GM19395 (cell line): ENCODE data around the gene CD109.
"Not testable (repeated sequence)": the region's sequence is repeated elsewhere in the genome, so short reads cannot be mapped to it uniquely, and the experiment has no call there.

Experiments
- ATAC-seq: cut with Tn5 transposase; IDR thresholded peaks from one replicate; pipeline ENCODE4 v1.9.1; 2021; ENCODE audit warnings: mild to moderate bottlenecking, moderate library complexity; ENCODE audit not compliant: unreplicated experiment

The CD109 gene

DNA sequence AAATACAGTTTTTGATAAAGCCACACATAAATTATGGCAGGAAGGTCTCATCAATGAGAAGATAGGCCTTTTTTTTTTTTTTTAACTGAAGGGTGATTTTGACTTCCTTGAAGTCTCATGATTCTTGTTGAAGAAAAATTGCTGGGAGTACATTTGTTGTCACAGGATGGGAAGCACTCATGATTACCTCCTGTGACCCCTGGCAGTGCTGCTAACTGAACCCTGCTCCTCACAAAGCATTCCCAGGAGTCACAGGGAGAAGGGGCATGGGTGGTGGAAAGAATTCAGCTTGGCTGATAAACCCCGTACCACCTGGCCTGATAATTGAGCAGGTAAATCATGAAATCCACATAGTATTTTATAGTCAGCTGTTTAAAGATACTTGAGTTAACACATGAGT lies 86.9 kb downstream of the CD109 start:
- ATAC-seq, result no peak

DNA sequence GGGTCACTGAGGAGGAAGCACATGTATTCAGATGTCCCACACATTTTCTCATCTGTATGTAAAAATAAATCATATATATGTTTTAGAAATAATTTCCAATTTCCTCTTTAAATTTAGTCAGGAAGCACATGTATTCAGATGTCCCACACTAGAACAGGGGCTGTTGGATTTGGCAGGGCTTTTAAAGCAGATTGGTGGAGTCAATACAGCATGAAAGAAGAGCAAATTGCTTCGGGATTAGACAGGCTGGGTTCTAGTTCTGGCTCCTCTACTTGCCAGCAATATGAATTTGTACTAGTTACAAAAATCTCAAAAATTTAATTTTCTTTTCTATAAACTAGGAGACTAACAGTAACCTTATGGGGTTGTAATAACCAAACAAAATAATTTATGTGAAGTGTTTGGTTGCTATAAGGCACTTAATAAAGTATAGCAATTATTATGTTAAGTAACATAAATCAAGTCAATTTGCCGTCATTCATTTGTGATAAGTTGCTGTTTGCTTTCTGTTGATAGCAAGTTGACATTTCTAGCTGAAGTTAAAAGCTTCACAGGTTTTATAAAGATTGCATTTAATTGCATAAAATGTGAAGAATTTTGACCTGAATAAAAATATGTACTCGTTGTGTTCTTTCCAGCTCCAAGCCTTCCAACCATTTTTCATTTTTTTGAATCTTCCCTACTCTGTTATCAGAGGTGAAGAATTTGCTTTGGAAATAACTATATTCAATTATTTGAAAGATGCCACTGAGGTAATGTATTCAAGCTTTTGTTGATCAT lies 88.9 kb downstream of the CD109 start:
- ATAC-seq, result no peak

DNA sequence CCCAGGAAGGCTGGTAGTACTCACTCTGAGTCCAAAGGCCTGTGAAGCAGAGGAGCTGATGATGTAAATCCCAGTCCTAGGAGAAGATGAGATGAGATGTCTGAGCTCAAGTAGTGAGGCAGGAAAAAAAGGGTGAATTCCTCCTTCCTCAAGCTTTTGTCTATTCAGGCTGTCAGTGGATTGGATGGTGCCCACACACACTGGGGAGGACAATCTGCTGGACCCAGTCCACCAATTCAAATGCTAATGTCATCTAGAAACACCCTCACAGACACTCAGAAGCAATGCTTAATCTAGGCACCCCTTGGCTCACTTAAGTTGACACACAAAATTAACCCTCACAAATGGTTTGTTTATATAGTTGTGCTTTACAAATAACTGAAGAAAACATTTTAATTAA lies 94.6 kb downstream of the CD109 start:
- no peak for ATAC-seq

DNA sequence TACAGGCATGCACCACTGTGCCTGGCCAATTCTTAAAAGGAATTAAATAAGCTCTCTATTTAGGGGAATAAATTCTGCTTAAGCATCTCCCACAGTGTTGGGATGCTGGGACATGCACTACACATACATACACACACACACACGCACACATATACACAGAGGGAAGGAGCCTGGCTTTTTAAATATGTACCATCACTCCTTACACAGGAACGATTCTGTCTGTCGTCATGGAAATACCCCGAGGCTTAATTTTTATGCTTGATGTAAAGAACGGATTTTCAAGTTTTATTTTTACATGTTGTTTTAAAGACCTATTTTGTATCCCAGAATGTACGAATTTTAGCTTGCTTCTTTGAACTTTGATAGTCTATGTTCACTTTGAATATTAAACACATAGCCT lies 95.3 kb downstream of the CD109 start:
- no peak for ATAC-seq

DNA sequence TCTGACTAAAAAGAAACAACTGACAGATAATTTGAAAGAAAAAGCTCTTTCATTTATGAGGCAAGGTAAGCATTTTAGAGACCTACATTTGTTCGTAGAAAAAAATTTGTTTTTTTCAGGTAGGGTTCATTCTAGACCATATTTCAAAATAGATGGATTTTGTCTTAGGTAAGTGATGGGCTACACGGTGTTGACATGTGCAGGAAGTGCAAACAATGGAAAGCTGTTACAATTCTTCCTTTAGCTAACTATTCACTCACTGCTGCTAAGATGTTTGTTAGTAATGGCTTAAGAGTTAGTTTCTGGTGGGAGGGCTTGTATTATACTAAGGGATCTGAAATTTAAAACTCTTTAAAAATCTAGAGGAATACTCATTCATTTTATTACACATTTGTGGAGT lies 96.7 kb downstream of the CD109 start:
- ATAC-seq, result no peak

DNA sequence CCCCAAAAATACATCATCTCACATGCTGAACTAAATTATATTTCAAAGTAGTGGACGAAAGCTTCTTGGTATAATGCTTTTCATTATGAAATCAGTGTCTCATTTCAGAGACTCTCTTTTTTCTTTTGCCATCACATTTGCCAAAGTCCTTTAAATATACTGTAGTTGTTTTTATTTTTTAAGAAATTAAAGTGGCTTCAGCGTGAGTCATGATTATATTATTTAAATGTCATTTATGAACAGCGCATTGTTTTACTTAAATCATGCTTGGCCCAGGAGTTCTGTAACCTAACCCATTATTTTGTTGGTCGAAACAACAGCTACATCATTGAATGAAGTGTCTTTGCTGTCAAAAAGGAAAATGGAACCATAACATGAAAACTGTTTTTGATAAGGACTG lies 100.9 kb downstream of the CD109 start:
- ATAC-seq, result no peak

DNA sequence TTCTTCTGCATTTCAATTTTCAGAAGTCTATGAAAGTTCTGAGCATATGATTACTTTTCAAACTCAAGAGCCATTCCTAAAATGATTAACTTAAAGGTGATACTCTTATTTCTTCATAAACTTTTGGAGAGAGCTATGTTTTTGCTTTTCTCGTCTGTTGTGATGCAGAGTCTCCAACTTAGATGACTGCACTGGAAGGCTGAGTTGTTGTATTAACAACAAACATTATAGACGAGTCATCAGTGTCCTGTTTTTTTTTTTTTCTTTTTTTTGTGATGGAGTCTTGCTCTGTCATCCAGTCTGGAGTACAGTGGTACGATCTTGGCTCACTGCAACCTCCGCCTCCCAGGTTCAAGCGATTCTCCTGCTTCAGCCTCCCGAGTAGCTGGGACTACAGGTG lies 101.9 kb downstream of the CD109 start:
- ATAC-seq, result no peak

DNA sequence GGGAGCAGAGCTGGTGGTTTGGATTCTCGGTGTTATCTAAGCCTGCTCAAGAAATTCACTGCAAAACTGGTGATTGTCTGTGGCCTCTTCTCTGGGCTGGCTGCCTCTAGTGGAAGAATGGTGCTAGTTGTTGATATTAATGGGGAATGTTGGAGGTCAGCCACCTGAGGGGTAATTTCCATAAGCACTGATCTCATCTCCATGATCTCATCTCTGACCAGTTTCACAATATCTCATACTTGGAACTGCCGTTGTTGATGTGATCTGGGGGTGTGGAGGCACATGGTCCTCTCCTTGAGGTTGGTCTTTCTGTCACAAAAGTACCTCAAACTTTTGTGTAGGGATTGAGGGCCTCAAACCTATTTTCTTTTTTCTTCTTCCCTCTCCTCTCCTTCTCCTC lies 102.6 kb downstream of the CD109 start:
- peak; percentile 67 for ATAC-seq

DNA sequence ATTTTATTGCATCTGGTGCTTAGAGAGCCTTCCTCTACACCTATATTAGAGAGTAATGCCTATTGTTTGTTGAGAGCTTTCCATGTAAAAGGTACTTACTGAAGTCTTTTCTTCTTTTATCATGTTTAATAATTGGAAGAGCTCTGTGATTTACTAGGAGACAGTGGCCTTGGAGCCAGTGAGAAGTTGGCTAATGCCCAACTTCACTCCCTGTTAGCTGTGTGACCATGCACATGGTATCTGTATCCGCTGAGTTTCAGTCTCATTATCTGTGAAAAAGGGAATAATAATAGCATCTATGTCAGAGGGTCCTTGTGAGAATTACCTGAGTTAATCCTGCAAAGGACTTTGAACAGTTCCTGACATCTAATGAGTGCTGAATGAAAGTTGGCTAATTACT lies 105.0 kb downstream of the CD109 start:
- no peak for ATAC-seq

DNA sequence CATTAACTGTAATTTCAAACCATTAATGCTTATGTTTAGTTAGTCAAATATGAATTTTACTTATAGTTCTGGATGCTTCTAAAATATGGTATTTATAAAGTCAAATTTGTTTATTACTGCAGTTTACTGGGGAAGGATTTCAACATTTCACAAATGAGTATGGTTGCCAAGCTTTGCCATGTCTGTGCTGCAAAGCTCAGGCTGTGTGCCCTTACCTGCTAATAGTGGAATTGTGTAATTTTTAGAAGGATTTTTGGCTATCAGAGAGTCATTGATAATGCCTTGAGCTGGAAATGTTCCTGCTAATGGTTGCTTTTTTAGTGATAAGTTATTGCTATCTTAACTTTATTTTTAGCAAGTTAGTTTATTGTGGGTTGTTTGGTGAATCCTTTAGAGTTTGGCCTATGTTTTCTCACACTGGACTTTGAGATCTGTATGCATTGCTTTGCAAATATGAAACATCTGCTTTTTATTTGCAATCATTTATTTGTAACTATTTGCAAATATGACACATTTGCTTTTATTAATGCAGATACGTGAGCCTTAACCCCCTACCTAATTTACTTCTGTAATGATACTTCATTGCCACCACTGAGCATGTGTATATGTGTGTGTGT lies 105.8 kb downstream of the CD109 start:
- no peak for ATAC-seq

DNA sequence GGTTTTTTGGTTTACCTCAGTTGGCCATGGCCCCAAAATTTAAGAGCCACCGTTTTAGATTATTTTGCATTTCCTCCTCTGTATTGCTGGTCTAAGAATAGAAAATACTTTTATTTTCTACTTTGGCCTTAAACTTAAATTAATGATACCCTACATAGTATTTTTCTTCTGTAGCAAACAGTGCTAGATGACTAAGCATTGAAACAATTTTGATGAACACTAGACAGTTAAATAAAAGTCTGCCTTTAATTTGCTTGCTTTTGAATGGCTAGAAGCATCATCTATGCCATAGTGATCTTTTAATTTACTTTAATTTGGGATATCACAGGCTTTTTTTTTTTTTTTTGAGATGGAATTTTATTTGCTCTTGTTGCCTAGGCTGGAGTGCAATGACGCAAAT lies 106.4 kb downstream of the CD109 start:
- no peak for ATAC-seq

DNA sequence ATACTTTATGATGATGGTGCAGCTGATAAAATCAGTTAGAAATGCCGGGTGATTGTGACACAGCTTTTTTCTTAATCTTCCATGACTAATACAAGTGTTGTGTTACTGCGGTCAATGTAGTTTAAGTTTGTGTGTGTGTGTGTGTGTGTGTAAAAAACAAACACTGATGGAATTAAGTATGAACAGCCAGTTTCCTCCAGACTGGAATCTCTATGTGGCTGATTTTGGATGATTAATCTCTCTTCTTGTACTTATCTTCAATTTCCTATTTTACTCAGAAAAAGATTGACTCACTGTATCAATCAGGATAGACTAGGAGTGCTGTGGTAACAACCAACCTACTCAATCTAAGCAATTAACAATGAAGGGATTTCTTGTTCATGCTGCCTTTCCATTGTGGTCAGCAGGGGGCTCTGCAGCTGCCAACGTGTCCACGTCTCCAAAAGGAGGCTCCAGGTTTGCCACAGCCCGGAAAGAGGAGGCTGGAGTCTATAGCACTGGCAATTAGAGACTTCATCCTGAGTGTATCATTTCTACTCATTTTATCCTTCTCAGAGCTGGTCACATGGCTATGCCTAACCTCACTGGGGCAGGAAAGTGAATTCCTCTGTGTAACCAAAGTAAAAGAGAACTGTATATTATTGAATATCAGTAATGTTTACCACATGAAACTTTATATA lies 107.7 kb downstream of the CD109 start:
- no peak for ATAC-seq

DNA sequence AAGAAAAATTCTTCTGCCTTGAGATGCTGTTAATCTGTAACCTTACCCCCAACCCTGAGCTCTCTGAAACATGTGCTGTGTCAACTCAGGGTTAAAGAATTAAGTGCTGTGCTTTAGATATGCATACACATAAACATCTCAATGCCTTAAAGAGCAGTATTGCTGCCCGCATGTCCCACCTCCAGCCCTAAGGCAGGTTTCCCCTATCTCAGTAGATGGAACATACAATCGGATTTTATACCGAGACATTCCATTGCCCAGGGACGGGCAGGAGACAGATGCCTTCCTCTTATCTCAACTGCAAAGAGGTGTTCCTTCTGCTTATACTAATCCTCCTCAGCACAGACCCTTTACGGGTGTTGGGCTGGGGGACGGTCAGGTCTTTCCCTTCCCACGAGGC lies 109.2 kb downstream of the CD109 start:
- ATAC-seq, result not testable (repeated sequence)

DNA sequence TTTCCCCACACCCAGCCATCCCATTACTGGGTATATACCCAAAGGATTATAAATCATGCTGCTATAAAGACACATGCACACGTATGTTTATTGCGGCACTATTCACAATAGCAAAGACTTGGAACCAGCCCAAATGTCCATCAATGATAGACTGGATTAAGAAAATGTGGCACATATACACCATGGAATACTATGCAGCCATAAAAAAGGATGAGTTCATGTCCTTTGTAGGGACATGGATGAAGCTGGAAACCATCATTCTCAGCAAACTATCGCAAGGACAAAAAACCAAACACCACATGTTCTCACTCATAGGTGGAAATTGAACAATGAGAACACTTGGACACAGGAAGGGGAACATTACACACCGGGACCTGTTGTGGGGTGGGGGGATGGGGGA lies 110.0 kb downstream of the CD109 start:
- not testable (repeated sequence) for ATAC-seq

DNA sequence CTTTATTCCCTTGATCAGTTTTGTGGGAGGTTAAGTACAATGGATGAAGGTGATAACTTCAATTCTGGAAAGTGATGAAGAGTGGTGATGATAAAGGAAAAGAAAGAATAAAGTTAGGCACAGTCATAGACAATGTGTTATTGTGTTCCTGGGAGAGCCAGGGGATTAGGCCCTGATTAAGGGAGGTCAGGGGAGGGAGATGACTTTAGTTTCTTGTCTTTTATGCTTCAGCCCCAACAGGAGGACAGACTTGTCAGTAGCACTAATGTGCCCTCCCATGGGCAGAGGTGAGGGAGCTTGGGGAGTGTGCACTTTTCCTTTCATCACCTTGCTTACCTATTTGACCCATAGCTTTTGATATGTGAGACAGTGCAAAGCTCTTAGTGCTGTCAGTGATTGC lies 115.7 kb downstream of the CD109 start:
- ATAC-seq, result no peak

DNA sequence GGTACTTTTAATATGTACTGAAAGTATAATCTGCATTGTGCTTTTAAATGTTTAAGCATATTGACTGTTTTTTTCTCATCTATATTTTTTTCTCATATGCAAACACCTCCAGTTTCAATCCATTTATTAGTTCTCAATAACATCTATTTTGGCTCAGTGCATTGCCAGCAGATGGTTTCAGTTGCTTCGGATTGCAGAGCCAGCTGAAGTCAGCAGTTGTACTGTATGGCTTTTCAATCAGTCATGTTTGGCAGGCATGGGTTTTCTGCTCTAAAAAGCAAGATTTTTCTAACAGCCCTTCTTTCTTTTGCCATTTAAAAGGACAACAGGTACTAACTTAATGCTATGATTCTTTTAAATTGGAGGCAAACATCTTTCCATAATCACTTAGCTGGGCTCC lies 121.2 kb downstream of the CD109 start:
- ATAC-seq, result no peak

DNA sequence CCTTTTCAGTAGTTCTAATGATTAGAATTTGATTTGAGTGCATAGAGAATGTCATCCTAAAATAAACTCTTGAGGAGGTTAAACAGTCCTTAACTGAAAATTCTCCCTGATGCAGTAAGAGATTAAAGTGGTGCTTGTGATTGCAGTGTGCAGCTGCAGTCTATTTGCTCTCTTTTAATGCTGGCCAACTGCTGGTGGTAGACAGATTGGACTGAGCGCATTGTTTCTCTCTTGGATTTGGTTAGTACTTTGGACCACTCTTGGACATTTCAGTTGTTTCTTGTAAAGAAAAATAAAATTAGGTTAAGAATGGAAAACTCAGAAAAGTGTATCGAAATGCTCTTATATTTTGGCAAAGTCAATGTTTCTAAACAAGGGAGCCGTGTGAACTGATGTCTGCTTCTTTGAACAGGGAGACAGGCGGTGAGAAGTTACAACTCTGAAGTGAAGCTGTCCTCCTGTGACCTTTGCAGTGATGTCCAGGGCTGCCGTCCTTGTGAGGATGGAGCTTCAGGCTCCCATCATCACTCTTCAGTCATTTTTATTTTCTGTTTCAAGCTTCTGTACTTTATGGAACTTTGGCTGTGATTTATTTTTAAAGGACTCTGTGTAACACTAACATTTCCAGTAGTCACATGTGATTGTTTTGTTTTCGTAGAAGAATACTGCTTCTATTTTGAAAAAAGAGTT lies 127.2 kb downstream of the CD109 start:
- ATAC-seq, result no peak

DNA sequence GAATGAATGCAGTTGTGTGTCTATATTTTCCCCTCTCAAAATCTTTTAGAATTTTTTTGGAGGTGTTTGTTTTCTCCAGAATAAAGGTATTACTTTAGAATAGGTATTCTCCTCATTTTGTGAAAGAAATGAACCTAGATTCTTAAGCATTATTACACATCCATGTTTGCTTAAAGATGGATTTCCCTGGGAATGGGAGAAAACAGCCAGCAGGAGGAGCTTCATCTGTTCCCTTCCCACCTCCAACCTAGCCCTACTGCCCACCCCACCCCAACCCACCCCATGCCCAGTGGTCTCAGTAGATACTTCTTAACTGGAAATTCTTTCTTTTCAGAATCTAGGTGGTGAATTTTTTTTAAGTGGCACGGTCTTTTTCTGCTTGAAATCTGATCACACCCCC lies 127.8 kb downstream of the CD109 start:
- no peak for ATAC-seq

DNA sequence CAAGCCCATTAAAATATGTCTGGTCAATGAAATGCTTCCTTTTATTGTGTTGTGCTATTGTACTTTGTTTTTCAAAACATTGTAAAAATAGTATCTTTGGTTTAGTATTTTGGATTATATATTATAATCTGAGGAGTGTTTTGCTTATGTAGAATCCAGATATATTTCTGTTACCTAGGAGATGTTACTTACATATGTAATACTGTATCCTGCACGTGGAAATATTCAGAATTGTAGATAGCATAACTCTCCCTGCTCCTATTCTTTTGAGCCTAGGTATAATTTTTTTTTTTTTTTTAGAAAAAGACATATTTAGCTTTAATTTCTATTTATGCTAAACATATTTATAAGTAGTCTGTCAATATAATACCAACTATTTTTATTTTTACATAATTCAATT lies 130.6 kb downstream of the CD109 start:
- ATAC-seq, result no peak

DNA sequence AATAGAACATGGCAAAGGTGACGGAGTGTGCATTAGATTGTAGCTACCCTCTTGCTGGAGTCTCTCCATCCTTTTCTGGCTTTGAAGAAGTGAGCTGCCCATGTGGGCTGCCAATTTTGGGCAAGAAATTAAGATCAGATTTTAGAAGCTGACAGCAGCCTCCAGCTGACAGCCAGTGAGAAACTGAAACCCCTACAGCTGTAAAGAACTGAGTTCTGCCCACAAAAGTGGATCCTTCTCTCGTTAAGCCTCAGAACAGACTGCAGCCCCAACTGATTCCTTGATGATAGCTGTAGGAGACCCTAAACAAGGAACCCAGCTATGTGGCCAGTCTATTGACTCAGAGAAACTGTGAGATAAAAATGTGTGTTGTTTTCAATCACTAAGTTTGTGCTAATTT lies 134.1 kb downstream of the CD109 start:
- peak; percentile 46 for ATAC-seq

DNA sequence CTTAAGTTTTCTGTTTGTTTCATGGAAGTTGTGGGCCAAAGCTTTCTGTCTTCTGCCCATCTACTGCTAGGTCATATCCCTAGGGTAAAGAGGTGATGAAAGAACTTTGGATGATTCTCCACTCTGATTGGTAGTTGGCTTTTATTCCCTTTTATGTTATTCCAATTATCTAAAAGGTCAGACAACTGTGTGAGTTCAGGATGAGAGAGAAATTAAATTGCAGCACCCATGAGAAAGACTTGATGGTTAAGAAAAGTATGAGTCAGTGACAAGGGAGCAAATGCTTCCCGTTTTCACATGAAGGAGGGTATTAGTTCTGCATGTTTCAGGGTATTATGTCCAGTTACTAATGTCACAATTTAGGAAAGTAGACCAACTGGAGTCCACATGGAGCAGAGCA lies 136.3 kb downstream of the CD109 start:
- no peak for ATAC-seq

DNA sequence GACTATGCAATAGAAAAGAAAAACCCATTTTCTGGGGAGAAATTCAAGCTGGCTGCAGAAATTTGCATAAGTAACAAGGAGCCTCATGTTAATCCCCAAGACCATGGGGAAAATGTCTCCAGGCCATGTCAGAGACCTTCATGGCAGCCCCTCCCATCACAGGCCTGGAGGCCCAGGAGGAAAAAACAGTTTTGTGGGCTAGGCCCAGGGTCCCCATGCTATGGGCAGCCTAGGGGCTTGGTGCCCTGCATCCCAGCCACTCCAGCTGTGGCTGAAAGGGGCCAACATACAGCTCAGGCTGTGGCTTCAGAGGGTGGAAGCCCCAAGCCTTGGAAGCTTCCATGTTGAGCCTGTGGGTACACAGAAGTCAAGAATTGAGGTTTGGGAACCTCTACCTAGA lies 148.7 kb downstream of the CD109 start:
- not testable (repeated sequence) for ATAC-seq
